Right ventricle myocardium superior (tissue), 1 donor: ENCODE data around the gene MTM1. TPM values are rescaled to one million over a fixed set of nuclear protein-coding genes. Genes with fewer than 3 reads are reported as not detected.
A peak's percentile ranks its signal among the peaks of the same experiment; 100 is the strongest.

Experiments
- ATAC-seq: fragments of 200-7000 bp; cut with Tn5 transposase; one replicate; pipeline ENCODE4 v1.9.1; 2020; ENCODE audit warnings: mild to moderate bottlenecking; ENCODE audit not compliant: poor library complexity
- DNase-seq: peaks from one replicate; pipeline ENCODE4 v3.0.0-alpha.2; 2020
- intact Hi-C: fragments of 100-400 bp; cut with DNase I; formaldehyde crosslinking; loops from one replicate; pipeline ENCODE4 v1.11.2; 2022
- long read RNA-seq: library from polyadenylated mRNA; unstranded; transcript quantifications from one replicate; pipeline ENCODE4 v2.0.0, GENCODE V29; 2021
- total RNA-seq: library from RNA; stranded (reverse); fragmentation: NEBNext Ultra II Directional; extraction: Animal tissue kit (Norgen Biotek cat#: 25700); gene quantifications from one replicate; pipeline ENCODE4 v1.2.1, GENCODE V29; 2021
- donor health status: DM: no; HTN: yes; CAD: no; lungs with severe emphysema.

MTM1 gene
- total RNA-seq: 8.7 TPM
- long read RNA-seq, transcript MTM1-203 (15 exons, 3,593 nt): major isoform, 17 of 23 reads
- long read RNA-seq, partial matches to known transcripts: 1 of 23 reads
- long read RNA-seq, other reads (novel, unspliced or antisense): 5 of 23 reads

DNA sequence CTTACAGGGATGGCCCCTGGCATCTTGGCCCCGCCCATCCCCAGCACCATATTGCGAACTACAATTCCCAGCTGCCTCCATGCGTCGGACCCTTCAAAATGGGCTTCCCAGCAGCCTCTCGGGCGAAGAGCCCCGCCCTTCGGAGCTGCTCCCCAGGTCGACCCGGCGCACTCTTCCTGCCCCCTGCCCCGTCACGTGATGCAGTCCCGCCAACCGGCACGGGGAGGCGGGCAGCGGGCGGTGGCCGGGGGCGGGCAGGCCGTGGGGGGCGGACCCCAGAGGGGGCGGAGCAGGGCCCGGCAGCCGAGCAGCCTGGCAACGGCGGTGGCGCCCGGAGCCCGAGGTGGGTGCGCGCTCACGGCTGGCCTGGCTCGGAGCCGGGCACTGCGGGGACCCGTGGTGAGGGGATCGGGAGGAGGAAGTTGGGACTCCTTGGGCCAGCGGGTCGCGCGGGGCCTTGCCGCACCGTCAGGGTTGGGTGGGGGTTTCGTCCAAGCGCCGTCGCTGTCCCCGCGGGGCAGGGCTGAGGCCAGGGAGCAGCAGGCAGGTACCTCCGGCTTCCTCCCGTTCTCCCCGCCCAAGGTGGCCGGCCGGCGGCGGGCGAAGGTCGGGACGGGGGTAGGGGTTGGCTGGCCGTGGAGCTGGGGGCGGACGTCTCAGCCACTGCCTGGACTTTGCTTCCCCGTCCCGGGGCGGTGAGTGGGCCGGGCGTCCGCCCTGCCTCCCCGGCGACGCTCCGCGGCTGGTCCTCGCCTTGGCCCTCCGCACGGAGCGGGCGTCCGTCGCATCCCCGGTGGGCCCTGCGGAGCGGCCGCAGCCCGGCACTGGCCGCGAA is at the start of gene MTM1:
MTM1 (plus strand) TSS at position 302 of the 835 bp plus-strand sequence. CDS start 23,994 bp downstream, outside the sequence.
- peak; percentile 95 for DNase-seq
- intact Hi-C loops: no loop called here
- ATAC-seq: peak; percentile 98

DNA sequence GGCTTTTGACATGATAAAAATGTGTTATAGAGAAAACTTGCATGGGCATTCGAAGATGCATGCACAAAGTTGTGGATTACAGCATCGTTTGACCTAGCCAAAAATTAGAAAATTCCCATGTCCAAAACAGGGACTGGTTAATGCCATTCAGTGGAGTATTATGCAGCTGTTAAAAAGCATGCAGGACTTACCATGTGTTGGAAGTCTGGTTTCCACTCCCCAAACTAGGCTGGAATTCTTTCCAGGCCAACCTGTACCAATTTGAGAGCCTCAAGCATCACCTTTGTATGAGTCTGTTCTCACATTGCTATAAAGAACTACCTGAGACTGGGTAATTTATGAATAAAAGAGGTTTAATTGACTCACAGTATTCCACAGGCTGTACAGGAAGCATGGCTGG is 45.9 kb upstream of the MTM1 start:
- DNase-seq (no peak), ATAC-seq (no peak)
- intact Hi-C loops: no loop called here

DNA sequence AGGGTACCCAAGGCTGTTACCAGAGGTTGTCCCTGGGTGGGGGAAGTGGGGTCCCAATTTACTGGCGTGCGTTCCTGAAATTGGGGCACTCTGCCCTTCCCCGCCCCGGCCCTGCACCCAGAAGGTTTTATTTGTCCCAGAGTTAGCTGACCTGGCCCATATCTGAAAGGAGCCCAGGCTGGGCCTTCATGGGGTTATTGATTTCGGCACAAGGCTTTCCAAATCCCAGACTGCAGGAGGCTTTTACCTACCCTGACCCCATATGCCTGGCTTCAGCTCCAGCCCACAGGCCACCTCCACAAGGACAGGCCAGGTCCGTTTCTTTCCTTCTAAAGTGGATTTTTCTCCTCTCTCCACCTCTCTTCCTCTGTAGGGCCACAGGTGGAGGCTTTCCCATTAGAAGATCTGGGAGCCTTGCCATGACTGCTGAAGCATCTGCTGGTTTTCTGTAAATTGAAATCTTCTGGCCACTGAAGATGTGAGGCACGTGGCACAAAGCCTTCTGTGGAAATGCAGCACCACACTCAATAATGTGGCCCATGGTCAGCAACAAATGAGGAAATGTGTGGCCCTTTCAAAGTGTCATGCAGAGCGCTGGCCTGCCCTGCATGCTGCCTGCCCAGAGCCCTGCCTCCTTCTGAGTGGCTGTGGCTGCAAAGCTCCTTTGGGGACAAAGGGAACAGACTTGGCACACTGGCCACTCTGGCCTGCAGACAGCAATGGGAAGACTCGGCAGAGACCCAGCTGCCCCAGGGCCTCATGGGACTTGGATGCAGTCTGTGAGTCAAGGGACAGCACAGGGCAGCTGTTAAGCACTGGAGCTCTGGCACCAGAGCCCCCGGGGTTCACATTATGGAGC is 43.1 kb upstream of the MTM1 start:
- ATAC-seq (peak; percentile 91), DNase-seq (peak; percentile 72)
- intact Hi-C loops: no loop called here

DNA sequence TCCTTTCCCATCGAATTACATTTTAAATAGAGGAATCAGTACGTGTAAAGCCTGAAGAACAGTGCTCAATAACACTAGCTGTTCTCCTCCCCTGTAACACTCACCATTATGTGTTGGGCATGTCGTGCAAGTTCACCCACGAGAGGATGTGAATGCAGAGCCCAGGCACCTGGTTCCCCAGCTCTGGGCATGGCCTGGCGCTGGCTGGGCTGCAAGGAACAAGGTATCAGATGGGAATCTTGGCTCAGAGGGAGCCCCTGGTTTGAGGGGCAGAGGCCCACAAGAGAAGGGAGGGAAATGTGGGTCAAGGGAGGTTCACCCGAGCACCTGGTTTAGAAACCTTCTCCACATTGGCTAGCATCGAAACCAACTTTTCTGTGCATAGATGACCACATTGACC is 41.7 kb upstream of the MTM1 start:
- ATAC-seq (no peak), DNase-seq (no peak)
- intact Hi-C loops: no loop called here

DNA sequence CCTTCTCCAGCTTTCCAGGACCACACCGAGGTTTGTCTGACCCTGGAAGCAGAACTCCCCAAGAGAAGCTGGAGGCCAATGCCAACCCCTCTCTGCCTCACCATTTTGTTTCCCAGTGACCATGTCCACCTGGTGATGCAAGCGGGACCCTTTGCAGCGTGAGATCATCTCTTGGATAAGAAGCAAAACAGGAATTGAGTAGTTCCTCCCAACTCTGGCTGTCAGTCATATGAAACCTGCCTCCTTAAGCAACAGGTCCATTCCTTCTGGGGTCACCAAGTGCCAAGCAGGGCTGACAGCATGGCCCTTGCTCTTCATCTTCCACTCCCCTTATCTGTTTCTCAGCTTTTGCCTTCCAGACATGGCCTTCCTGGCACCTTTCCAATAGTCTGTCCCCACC is 41.3 kb upstream of the MTM1 start:
- intact Hi-C loops: no loop called here
- DNase-seq (no peak), ATAC-seq (no peak)

DNA sequence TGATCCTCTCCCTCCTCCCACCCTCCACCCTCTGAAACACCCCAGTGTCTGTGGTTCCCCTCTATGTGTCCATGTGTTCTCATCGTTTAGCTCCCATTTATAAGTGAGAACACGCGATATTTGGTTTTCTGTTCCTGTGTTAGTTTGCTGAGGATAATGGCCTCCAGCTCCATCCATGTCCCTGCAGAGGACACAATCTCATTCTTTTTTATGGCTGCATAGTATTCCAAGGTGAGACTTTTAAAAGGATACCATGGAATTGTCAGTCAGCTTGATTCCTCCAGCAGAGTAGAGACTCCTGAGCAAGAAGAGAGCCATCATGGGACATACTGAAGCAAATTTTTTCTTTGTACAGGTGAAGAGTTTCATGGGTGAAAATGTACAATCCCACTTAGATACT is 38.8 kb upstream of the MTM1 start:
- no peak for ATAC-seq
- intact Hi-C loops: no loop called here
- no peak for DNase-seq

DNA sequence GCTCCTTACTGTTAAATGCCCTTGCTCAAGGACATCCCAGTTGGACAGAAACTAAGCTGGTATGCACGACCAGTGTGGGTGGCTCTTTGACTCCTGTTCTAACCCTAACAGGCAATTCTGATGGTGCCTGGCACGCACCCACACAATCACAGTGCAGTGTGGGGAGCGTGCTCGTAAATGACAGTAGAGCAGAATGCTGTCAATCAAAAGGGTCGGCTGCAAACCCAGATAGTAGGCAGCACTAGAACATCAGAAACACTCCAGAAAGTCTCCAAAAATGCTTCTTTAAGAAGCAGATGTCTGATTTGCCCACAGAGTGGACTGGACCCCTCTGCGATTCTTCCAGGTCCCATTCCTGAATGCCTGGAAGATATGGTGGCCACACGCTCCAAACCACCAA is 37.6 kb upstream of the MTM1 start:
- intact Hi-C loops: no loop called here
- no peak for ATAC-seq
- no peak for DNase-seq

DNA sequence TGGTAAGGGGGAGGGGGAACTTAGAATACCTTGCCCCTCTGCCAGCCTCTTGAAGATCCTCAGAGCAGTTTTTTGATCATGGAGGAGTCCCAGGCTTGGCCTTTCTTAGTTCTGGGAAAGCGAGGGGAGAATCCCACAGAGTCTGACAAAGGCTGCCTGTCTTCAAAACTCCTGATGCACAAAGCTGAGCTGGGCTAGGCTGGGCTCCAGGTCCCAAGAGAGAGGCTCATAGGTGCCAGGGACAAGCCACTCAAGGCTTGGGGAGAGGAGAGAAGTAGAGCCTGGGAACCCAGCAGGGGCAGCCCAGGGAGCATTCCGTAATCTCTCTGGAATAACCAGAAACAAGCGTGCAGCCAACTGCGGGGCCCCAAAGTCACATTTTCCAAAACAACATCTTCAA is 37.0 kb upstream of the MTM1 start:
- no peak for DNase-seq
- intact Hi-C loops: no loop called here
- no peak for ATAC-seq

DNA sequence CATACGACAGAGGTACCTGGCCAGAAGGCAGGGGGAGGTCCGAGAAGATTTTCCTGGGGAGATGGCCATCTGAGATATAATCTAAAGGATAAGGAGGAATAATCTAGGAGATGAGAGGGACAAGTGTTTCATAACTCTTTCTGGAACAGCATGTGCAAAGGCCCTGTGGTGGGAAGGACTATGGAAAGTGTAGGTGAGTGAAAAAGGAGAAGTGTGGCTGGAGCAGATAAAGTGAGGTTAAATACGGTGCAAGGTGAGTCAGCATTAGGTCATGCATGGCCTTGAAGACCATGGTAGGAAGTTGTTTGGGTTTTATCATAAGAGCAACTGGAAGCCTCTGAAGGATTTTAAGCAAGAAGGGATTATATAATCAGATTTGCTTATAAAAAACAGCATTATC is 34.6 kb upstream of the MTM1 start:
- intact Hi-C loops: no loop called here
- no peak for ATAC-seq
- DNase-seq: no peak

DNA sequence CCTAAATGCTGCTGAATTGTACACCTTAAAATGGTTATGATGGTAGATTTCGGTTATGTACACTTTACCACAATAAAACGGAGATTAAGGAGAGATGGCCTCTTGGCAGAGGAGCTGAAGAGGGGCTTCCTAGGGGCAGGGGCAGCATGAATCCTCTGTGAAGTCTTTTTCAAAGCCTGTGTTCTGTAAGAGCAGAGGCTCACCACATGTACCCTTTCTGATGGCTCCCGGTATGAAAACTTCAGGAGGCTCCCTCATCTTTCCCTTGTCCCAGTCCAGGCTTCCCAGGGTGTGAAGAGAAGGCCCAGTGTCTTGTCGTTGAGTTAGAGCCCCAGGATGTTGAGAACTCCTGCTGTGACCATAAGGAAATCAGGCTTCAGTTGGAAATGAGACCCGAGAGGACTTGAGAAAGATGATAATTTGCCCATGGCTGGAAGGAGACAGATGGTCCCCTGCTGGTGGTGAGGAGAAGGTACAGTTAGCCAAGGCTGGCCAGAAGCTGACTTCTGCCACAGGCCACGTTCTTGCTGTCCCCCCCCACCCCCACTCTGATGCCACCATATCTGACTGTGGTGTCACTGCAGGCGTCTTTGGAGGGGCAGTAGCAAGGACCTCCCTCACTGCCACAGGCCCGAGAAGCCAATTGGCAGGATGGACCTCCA is 31.8 kb upstream of the MTM1 start:
- ATAC-seq (no peak), DNase-seq (no peak)
- intact Hi-C loops: no loop called here

DNA sequence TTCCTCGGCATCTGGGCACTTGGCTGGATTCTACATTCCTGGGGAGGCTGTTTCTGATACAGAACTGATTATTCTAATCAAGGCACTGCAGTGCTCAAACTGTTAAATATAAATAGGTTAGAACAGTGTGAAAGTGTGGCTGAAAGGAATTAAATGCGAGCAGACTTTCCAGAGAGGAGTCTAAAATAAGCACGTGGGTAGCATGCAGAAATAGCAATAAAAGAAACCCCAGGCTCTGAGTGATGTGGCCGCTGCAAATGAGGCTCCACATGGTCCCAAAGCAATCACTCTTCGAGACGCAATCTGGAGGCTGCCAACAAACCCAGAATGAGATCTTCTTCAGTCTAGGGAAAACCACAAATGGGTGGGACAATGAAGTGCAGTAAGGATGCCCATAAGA is 30.6 kb upstream of the MTM1 start:
- intact Hi-C loops: no loop called here
- ATAC-seq (no peak), DNase-seq (no peak)

DNA sequence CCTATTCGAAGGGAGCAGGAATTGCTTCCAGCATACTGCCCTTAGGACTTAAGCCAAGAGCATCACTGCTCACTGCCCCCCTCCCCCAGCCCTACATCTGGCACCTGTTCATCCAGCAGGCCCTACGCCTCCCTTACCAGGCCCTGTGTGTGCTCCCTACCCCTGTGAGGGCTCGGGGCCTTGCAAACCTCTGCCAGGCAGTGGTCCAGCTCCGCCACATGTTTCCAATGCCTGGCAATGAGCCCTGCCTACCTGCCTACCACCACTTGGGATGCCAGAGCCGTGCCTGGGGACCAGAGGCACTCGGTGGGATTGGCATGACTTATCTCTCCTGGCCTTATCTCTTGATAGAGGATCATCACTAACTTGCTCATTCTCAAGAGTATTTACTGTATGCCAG is 27.5 kb upstream of the MTM1 start:
- intact Hi-C loops: no loop called here
- DNase-seq (no peak), ATAC-seq (no peak)

DNA sequence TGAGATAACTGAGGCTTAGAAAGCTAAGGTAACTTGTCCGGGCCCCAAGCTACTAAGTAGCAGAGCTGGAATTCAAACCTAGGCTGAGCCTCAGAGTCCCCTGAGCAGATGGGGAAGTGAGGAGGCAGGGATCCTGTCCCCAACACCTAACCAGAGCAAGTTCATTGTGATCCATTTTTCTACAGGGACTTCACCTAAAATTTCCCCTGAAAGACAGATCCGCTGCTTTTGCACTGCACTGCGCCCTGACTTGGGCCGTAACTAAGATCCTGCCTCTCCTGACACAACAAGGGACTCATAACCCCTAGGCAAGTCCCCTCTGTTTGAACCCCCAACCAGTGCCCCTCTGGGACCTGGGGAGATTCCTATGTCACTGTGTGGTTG is 25.6 kb upstream of the MTM1 start:
- intact Hi-C loops: no loop called here
- ATAC-seq (no peak), DNase-seq (no peak)

DNA sequence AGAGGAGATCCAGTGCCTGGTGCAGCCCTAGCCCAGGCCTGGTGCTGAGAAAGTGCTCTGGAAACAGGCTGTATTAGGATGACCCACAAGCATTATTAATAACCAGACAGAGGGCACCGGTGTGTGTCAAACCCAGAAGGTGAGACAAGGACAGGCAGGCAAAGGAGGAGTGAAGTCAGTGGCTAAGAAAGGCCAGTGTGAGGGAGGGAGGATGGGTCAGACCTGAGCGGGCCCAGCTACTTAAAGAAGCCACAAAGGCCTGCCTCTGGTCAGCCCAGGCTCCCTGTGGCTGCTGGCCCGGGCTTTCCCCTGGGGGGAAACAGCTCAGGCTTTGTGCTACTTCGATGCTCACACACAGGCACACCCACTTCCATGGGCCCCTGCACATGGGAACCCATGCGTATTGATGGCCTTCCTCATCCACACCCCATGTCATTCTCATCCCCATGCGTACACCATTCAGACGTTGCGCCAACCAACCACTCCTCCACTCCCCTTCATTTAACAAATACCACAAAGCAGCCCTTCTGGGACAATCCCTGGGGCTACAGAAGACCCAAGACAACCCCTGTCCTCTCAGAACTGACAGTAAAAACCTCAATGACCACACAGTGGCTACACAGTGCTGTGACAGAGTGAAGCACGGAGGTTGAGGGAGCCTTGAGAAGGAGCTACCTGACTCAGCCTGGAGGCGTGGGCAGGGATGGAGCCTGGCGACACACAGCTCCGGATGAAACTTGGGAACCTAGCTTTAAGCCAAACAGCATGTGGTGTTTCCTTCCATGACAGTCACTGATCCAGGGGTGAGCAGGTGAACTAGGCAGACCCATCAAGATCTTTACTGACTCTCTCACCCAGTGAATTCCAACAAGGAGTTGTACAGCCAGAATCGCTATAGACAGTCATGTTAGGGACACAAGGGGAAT is 24.9 kb upstream of the MTM1 start:
- DNase-seq (no peak), ATAC-seq (no peak)
- intact Hi-C loops: no loop called here

DNA sequence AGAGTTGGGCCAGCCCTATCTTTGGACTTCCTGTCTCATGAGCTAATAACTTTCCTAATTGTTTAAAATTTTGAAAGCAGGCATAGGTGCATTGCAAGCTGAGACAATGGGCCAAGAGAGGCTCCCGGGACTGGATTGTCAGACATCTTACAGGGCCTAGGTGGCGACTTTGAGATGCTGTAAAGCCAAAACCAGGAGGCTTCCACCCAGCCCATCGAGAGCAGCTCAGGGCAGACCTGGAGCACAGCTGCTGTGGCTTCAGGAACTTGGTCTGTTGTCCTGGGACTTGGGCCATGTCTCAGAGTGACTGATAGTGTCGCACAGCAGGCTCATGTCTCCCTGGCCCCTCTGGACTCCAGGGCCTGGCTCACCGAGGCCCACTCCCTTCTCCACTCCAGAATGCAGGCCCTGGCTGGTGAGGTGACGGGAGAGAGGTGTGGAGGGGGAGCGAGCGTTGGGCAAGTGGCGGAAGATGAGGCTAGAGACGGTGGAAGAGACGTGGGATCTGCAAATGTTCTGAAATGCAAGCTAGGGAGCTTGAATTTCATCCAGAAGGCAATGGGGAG is 24.1 kb upstream of the MTM1 start:
- intact Hi-C loops: no loop called here
- DNase-seq (no peak), ATAC-seq (no peak)

DNA sequence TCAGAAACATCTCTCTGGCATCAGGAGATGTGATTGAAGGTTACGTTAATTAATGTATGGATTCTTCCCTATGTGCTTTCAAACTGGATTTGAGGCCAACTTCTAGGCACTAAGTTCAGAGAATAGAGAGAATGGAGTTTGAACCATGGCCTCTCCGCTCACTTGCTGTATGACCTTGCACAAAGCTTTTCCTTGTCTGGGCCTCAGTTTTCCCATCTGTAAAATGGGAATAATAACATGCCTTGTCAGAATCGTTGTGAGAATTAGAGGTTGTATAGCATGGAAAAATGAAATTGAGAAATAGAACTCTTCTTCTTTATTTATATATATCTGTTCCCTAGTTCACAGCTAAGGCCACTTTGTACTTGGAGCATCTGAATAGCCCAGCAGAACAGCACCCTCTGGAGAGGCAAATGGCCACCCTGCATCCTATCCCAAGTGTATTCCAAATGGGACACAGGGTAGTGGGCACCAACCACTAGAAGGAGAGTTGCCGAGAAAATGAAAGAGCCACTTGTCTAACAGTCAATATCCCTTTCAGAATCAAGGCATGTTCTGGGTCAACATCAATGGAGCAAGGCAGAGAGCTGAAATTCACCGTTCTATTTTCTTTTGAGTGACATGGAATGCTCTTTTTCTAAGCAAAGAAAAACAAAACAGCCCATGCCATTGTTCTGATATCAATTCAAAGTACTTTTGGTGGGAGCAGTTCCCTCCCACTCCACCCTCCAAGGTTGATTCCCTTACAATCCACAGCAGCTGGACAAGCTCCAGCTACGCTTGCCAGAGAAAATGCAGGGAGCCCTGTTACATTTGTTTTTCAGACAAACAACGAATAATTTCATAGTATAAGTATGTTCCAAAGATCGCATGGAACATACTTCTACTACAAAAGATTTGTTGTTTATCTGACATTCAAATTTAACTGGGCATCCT is 23.3 kb upstream of the MTM1 start:
- ATAC-seq: no peak
- intact Hi-C loops: no loop called here
- DNase-seq: no peak

DNA sequence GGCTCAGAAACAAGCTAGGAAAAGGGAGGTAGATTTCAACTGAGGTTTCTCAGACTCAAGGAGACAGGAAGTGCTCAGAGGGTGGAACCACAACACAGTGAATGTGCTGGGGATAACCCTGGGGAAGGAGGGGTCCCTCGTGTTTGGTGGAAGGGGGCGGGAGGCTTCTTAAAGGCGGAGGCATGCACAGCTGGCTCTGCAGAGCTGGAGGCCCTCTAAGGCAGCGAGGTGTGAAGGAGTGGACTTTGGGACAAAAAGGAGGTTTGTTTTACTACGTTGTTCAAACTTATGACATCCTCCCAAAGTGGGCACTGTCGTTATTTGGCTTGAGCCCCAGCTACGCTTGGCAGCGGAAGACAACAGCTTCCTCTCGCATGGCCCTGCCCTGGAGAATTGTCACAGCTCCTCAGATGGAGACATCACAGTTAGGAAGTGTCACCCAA is 21.7 kb upstream of the MTM1 start:
- DNase-seq (no peak), ATAC-seq (no peak)
- intact Hi-C loops: no loop called here
